ENCODE results near the gene ASH1L.
"Not testable (repeated sequence)": the region's sequence is repeated elsewhere in the genome, so short reads cannot be mapped to it uniquely, and the experiment has no call there.

DNA sequence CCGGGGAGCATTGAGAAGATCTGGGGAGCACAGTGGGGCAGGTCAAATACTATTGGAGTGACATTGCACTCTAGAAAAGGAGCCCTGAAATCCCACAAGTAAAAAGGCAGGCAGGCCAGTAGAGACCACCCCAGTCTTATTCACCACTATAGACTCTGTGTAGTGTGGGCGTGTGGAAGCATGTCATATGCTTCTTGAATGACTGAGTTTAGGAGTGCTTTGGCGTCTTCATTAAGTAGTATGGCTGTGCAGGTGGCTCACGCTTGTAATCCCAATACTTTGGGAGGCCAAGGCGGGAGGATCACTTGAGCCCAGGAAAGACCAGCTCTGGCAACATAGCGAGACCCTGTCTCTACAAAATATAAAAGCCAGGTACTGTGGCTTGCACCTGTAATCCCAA, 21.2 kb upstream of the ASH1L start:
- not testable (repeated sequence) for TF ChIP-seq POLR2AphosphoS5, POLR2A, TAF1, POU2F2 (IDR thresholded peaks at IDR 0.05; ENCODE audit: low read depth, low read length)

Data from GM12891 (cell line).